HG03378 (cell line): Measurements from ENCODE around the gene TWIST1.

Source experiments
- ATAC-seq: cut with Tn5 transposase; IDR thresholded peaks from one replicate; pipeline ENCODE4 v1.9.1; 2021; ENCODE audit warnings: mild to moderate bottlenecking, moderate library complexity; ENCODE audit not compliant: unreplicated experiment

Gene TWIST1

GRCh38 chr7:19113855-19114550 is 3.4 kb downstream of the TWIST1 start:
- ATAC-seq: no peak

GRCh38 chr7:19113002-19113350 is 4.5 kb downstream of the TWIST1 start:
- no peak for ATAC-seq

- no peak for ATAC-seq
Observed at GRCh38 chr7:19112274-19113001, 5.0 kb downstream of the TWIST1 start.

GRCh38 chr7:19111474-19112273 is 5.8 kb downstream of the TWIST1 start:
- no peak for ATAC-seq

- ATAC-seq: no peak
Observed at GRCh38 chr7:19110776-19111175, 6.7 kb downstream of the TWIST1 start.

- ATAC-seq: no peak
Observed at GRCh38 chr7:19110026-19110730, 7.3 kb downstream of the TWIST1 start.

- ATAC-seq: no peak
Observed at GRCh38 chr7:19109000-19109946, 8.2 kb downstream of the TWIST1 start.

- no peak for ATAC-seq
Observed at GRCh38 chr7:19107356-19108146, 9.9 kb downstream of the TWIST1 start.

GRCh38 chr7:19107081-19107355 is 10.4 kb downstream of the TWIST1 start:
- ATAC-seq: no peak

GRCh38 chr7:19106241-19107080 is 11.0 kb downstream of the TWIST1 start:
- ATAC-seq: no peak

GRCh38 chr7:19105546-19105945 is 11.9 kb downstream of the TWIST1 start:
- no peak for ATAC-seq

GRCh38 chr7:19104811-19105210 is 12.6 kb downstream of the TWIST1 start:
- no peak for ATAC-seq

GRCh38 chr7:19102884-19103283 is 14.6 kb downstream of the TWIST1 start:
- no peak for ATAC-seq

- no peak for ATAC-seq
Observed at GRCh38 chr7:19101909-19102308, 15.5 kb downstream of the TWIST1 start.

GRCh38 chr7:19101472-19101871 is 16.0 kb downstream of the TWIST1 start:
- ATAC-seq: no peak

- ATAC-seq: no peak
Observed at GRCh38 chr7:19099924-19100323, 17.5 kb downstream of the TWIST1 start.

- no peak for ATAC-seq
Observed at GRCh38 chr7:19099194-19099593, 18.2 kb downstream of the TWIST1 start.

- no peak for ATAC-seq
Observed at GRCh38 chr7:19098510-19098909, 18.9 kb downstream of the TWIST1 start.
